HepG2 (cell line): ENCODE results near the gene HHATL. TPM values are rescaled to one million over a fixed set of nuclear protein-coding genes. Genes with fewer than 3 reads are reported as not detected.

ENCODE experiments used
- FOXJ3 ChIP-seq: sonication (generic); formaldehyde crosslinking; IDR thresholded peaks from 2 replicates; pipeline ENCODE4 v1.4.0; 2020; ENCODE audit warnings: missing genetic modification reagents, mild to moderate bottlenecking, borderline replicate concordance
- HIVEP1 ChIP-seq: sonication (generic); formaldehyde crosslinking; IDR thresholded peaks from 2 replicates; pipeline ENCODE4 v1.4.0; 2020; ENCODE audit warnings: mild to moderate bottlenecking, missing genetic modification reagents
- MTF1 ChIP-seq: sonication (generic); formaldehyde crosslinking; IDR thresholded peaks from 2 replicates; pipeline ENCODE4 v1.5.0; 2020; ENCODE audit warnings: missing genetic modification reagents
- SKIL ChIP-seq: sonication (generic); formaldehyde crosslinking; IDR thresholded peaks from 2 replicates; pipeline ENCODE4 v1.8.0; 2022; ENCODE audit warnings: missing genetic modification reagents, mild to moderate bottlenecking, moderate library complexity, borderline replicate concordance
- THAP9 ChIP-seq: sonication (generic); formaldehyde crosslinking; IDR thresholded peaks from 2 replicates; pipeline ENCODE4; 2020; ENCODE audit warnings: missing genetic modification reagents, mild to moderate bottlenecking, borderline replicate concordance
- THRA ChIP-seq: sonication (generic); formaldehyde crosslinking; IDR thresholded peaks from 2 replicates; pipeline ENCODE4 v1.4.0; 2020; ENCODE audit warnings: missing genetic modification reagents, borderline replicate concordance
- U2AF2 ChIP-seq: fragments of 200-400 bp; formaldehyde crosslinking; IDR thresholded peaks from 2 replicates; pipeline ENCODE4 v1.6.1; 2017; ENCODE audit warnings: low read depth, mild to moderate bottlenecking, low read length
- ZFP36 ChIP-seq: fragments of 150-350 bp; IDR thresholded peaks from 2 replicates; pipeline ENCODE4 v1.6.1; 2018; ENCODE audit warnings: borderline replicate concordance, low read length, low read depth; ENCODE audit not compliant: partially characterized antibody
- ZFP37 ChIP-seq: sonication (generic); formaldehyde crosslinking; IDR thresholded peaks from 2 replicates; pipeline ENCODE4 v1.4.0; 2020; ENCODE audit warnings: missing genetic modification reagents, borderline replicate concordance
- ZNF816 ChIP-seq: sonication (generic); formaldehyde crosslinking; IDR thresholded peaks from 2 replicates; pipeline ENCODE4 v1.8.0; 2022; ENCODE audit warnings: missing genetic modification reagents, mild to moderate bottlenecking, borderline replicate concordance
- polyA plus RNA-seq, 8 experiments: library from polyadenylated mRNA; depleted of rRNA in 3 of 8; stranded (reverse) in 7 of 8; unstranded in 1 of 8; fragments of >200 nt; fragmentation: Illumina TruSeq in 4 of 8; extraction: Trizol in 4 of 8; gene quantifications; 2 replicates each; pipeline versions ENCODE4 v1.2.1 to v1.2.3, GENCODE V29; 2011 to 2016; ENCODE audit warnings: low read depth in 4 of 8, missing spikeins in 1 of 8, mixed read lengths in 1 of 8; ENCODE audit not compliant: insufficient read depth in 1 of 8
- total RNA-seq, 5 experiments: library from RNA; depleted of rRNA; stranded (reverse); fragments of >200 nt; fragmentation: Illumina TruSeq; extraction: Trizol; gene quantifications; 2 replicates each; pipeline ENCODE4 v1.2.3, GENCODE V29; 2016; ENCODE audit warnings: low read depth in 1 of 5
- TF ChIP-seq, protein P1 (sequence below): sonication (generic); formaldehyde crosslinking; IDR thresholded peaks from 2 replicates; pipeline ENCODE4 v1.4.0; 2020; ENCODE audit warnings: missing genetic modification reagents
- TF ChIP-seq, protein P2 (sequence below): sonication (generic); formaldehyde crosslinking; IDR thresholded peaks from 2 replicates; pipeline ENCODE4 v1.5.0; 2020; ENCODE audit warnings: mild to moderate bottlenecking, missing genetic modification reagents
- TF ChIP-seq, protein P3 (sequence below): sonication (generic); formaldehyde crosslinking; IDR thresholded peaks from 2 replicates; pipeline ENCODE4 v1.8.0; 2022; ENCODE audit warnings: missing genetic modification reagents, mild to moderate bottlenecking, borderline replicate concordance

HHATL gene
- total and polyA plus RNA-seq, 2 of the 13 experiments (the other 11 are each of a cell fraction or from before 2014, with no cell fraction given): 0.26 TPM; not detected in 1

- no peak for TF ChIP-seq THAP9 (CRISPR knock-in tag)
- TF ChIP-seq, protein P1, sequence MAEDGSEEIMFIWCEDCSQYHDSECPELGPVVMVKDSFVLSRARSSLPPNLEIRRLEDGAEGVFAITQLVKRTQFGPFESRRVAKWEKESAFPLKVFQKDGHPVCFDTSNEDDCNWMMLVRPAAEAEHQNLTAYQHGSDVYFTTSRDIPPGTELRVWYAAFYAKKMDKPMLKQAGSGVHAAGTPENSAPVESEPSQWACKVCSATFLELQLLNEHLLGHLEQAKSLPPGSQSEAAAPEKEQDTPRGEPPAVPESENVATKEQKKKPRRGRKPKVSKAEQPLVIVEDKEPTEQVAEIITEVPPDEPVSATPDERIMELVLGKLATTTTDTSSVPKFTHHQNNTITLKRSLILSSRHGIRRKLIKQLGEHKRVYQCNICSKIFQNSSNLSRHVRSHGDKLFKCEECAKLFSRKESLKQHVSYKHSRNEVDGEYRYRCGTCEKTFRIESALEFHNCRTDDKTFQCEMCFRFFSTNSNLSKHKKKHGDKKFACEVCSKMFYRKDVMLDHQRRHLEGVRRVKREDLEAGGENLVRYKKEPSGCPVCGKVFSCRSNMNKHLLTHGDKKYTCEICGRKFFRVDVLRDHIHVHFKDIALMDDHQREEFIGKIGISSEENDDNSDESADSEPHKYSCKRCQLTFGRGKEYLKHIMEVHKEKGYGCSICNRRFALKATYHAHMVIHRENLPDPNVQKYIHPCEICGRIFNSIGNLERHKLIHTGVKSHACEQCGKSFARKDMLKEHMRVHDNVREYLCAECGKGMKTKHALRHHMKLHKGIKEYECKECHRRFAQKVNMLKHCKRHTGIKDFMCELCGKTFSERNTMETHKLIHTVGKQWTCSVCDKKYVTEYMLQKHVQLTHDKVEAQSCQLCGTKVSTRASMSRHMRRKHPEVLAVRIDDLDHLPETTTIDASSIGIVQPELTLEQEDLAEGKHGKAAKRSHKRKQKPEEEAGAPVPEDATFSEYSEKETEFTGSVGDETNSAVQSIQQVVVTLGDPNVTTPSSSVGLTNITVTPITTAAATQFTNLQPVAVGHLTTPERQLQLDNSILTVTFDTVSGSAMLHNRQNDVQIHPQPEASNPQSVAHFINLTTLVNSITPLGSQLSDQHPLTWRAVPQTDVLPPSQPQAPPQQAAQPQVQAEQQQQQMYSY: no peak; the same call in 1 of the 2 replicates
- no peak for TF ChIP-seq THRA (CRISPR knock-in tag)
- TF ChIP-seq FOXJ3 (CRISPR knock-in tag): no peak
- TF ChIP-seq, protein P2, sequence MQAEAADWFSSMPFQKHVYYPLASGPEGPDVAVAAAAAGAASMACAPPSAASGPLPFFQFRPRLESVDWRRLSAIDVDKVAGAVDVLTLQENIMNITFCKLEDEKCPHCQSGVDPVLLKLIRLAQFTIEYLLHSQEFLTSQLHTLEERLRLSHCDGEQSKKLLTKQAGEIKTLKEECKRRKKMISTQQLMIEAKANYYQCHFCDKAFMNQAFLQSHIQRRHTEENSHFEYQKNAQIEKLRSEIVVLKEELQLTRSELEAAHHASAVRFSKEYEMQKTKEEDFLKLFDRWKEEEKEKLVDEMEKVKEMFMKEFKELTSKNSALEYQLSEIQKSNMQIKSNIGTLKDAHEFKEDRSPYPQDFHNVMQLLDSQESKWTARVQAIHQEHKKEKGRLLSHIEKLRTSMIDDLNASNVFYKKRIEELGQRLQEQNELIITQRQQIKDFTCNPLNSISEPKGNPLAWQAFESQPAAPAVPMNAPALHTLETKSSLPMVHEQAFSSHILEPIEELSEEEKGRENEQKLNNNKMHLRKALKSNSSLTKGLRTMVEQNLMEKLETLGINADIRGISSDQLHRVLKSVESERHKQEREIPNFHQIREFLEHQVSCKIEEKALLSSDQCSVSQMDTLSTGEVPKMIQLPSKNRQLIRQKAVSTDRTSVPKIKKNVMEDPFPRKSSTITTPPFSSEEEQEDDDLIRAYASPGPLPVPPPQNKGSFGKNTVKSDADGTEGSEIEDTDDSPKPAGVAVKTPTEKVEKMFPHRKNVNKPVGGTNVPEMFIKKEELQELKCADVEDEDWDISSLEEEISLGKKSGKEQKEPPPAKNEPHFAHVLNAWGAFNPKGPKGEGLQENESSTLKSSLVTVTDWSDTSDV: no peak
- no peak for TF ChIP-seq ZFP36
- no peak for TF ChIP-seq ZNF816
- no peak for TF ChIP-seq ZFP37 (CRISPR knock-in tag)
- no peak for TF ChIP-seq SKIL (CRISPR knock-in tag)
- TF ChIP-seq HIVEP1 (CRISPR knock-in tag): no peak
- TF ChIP-seq, protein P3, sequence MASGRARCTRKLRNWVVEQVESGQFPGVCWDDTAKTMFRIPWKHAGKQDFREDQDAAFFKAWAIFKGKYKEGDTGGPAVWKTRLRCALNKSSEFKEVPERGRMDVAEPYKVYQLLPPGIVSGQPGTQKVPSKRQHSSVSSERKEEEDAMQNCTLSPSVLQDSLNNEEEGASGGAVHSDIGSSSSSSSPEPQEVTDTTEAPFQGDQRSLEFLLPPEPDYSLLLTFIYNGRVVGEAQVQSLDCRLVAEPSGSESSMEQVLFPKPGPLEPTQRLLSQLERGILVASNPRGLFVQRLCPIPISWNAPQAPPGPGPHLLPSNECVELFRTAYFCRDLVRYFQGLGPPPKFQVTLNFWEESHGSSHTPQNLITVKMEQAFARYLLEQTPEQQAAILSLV: peak; percentile 53; the same call in 1 of the 2 replicates
- TF ChIP-seq MTF1: no peak
- TF ChIP-seq U2AF2: no peak
These were observed 30.3 kb upstream of the HHATL start (continued) for GRCh38 chr3:42732829-42733459.
